Glomerular visceral epithelial cell (primary cell): ENCODE measurements around the gene LMLN.
"Not testable (repeated sequence)": the region's sequence is repeated elsewhere in the genome, so short reads cannot be mapped to it uniquely, and the experiment has no call there.

Experiments used
- DNase-seq: peaks from one replicate; pipeline ENCODE4 v3.0.0-alpha.2; 2016; ENCODE audit errors: extremely low spot score

The LMLN gene

GRCh38 chr3:198079771-198080520 is 119.9 kb downstream of the LMLN start:
- peak; percentile 7 for DNase-seq

DNA sequence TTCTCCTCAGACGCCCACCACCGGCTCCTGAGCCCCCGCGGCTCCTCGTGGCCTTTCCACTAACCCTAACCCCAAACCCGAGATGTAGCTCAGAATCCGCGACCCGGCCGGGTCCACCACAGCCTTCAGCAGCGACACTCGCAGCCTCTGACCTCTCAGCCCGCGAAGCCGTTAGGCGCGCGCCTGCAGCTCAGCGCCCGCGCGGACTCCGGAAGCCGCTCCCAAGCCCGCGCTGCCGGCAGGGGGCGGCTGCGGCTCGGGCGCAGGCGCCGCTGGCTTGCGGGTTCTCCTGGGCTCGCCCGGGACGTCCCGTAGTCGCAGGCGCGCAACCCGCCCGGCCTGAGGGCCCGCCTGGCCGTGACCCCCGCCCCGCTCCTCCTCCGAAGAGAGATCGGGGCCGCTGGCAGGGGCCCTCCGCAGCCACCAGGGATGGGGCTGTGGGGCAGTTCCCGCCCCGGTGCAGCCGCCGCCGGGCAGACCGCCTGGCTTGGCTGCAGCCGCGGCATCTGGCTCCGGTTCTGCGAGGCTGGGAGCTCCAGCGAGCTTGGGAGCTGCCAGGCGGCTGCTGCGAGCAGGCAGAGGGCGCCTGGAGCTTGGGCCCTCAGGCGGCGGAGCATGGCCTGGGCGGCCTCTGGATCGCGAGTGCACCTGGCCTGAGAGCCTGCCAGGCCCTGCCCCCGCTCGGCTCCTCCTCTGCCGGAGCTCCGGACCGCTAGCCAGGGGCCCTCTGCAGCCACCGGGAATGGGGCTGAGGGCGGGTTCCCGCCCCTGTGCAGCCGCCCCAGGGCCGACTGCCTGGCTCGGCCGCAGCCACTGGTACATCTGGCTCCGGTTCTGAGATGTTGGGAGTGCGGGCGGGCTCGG is 120.7 kb downstream of the LMLN start:
- DNase-seq: peak; percentile 74

DNA sequence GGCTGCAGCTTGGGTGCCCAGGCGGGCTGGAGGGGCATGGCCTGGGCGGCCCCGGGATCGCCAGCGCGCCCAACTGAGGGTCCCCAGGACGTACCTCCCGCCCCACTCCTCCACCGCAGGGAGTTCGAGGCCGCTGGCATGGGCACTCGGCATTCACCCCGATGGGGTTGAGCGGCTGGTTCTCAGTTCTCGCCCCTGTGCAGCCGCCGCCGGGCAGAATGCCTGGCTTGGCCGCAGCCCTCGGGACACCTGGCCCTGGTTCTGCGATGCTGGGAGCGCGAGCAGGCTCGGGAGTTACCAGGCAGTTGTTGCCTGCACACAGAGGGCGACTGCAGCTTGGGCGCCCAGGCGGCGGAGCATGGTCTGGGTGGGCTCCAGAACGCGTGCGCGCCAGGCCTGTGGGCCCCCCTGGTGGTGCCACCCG is 121.4 kb downstream of the LMLN start:
- no peak for DNase-seq

GRCh38 chr3:198082226-198082625 is 122.2 kb downstream of the LMLN start:
- not testable (repeated sequence) for DNase-seq

GRCh38 chr3:198088421-198088955 is 128.5 kb downstream of the LMLN start:
- DNase-seq: no peak

DNA sequence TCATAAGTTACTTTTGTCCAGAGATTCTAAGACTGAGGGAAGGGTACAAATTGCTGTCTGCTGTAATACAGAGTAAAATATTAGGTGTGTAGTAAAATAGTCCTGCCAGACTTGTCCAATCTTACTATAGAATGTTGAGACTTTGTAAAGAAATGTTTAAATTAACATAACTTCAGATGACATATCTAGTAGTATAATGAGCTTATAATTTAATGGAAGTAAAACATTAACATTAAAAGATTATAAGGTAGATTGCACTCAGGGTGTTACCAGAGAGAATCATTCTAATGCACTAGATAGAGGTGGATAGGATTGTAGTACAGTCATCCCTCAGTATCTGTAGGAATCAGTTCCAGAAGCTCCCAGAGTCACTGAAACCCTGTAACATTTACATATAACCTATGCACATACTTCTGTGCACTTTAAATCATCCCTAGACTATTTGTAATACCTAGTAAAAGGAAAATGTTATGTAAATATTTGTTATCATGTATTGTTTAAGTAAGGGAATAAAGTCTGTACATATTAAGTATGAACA is 130.8 kb downstream of the LMLN start:
- no peak for DNase-seq

DNA sequence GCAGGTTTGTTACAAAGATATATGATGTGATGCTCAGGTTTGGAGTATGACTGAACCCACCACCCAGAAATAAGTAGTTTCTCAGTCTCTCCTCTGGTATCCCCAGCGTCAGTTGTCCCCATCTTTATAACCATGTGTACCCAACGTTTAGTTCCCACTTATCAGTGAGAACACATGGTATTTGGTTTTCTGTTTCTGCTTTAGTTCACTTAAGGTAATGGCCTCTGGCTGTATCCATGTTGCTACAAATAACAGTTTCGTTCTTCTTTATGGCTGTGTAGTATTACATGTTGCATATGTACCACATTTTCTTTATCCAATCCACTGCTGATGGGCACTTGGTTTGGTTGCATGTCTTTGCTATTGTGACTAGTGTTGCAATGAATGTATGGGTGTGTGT is 132.3 kb downstream of the LMLN start:
- DNase-seq: no peak

DNA sequence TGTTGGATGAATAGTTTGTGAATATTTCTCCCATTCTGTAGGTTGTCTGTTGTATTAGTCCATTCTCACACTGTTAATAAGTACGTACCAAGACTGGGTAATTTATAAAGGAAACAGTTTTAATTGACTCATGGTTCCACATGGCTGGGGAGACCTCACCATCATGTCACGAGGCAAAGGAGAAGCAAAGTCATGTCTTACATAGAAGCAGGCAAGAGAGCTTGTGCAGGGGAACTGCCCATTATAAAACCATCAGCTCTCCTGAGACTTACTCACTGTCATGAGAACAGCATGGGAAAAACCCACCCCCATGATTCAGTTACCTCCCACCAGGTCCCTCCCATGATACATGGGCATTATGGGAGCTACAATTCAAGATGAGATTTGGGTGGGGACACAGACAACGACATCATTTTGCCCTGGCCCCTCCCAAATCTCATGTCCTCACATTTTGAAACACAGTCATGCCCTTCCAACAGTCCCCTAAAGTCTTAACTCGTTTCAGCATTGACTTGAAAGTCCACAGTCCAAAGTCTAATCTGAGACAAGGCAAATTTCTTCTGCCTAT is 133.2 kb downstream of the LMLN start:
- no peak for DNase-seq
